ENCODE results near the gene SLC4A1AP. TPM values are rescaled to one million over a fixed set of nuclear protein-coding genes. Genes with fewer than 3 reads are reported as not detected.

Gene SLC4A1AP
- total and polyA plus RNA-seq, 2 of the 13 experiments (the other 11 are each of a cell fraction or from before 2014, with no cell fraction given) = 15.3 to 44.6 TPM

- TF ChIP-seq, protein P1, sequence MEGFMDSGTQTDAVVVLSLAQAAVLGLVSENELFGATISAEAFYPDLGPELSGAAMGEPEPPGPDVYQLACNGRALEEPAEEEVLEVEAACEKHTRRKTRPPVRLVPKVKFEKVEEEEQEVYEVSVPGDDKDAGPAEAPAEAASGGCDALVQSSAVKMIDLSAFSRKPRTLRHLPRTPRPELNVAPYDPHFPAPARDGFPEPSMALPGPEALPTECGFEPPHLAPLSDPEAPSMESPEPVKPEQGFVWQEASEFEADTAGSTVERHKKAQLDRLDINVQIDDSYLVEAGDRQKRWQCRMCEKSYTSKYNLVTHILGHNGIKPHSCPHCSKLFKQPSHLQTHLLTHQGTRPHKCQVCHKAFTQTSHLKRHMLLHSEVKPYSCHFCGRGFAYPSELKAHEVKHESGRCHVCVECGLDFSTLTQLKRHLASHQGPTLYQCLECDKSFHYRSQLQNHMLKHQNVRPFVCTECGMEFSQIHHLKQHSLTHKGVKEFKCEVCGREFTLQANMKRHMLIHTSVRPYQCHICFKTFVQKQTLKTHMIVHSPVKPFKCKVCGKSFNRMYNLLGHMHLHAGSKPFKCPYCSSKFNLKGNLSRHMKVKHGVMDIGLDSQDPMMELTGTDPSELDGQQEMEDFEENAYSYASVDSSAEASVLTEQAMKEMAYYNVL (CRISPR knock-in tag; IDR thresholded peaks at IDR 0.05; ENCODE audit: borderline replicate concordance) = peak; percentile 87
- TF ChIP-seq ZSCAN20 (CRISPR knock-in tag; IDR thresholded peaks at IDR 0.05; ENCODE audit: borderline replicate concordance) (no peak), ZNF629 (CRISPR knock-in tag; conservative IDR thresholded peaks at IDR 0.05) (0 out of 2 replicates have a peak, but pooled peaks have one; percentile 26), ZC3H4 (CRISPR knock-in tag; IDR thresholded peaks at IDR 0.05; ENCODE audit: borderline replicate concordance) (no peak), ZBTB40 (IDR thresholded peaks at IDR 0.05) (no peak), ZBTB40 (CRISPR knock-in tag; IDR thresholded peaks at IDR 0.05) (no peak), FOSL2 (CRISPR knock-in tag; IDR thresholded peaks at IDR 0.05) (peak; percentile 88), CBX2 (IDR thresholded peaks at IDR 0.05; ENCODE audit: low read depth, low read length) (no peak), CBX2 (CRISPR knock-in tag; IDR thresholded peaks at IDR 0.05; ENCODE audit: low read depth) (no peak), ZNF441 (CRISPR knock-in tag; IDR thresholded peaks at IDR 0.05; ENCODE audit: borderline replicate concordance) (peak; percentile 30; the same call in 1 of the 2 replicates), CREB1 (IDR thresholded peaks at IDR 0.05) (peak; percentile 30; the same call in 1 of the 2 replicates), CREB1 (CRISPR knock-in tag; IDR thresholded peaks at IDR 0.05) (no peak; the same call in 1 of the 2 replicates), ZNF296 (CRISPR knock-in tag; conservative IDR thresholded peaks at IDR 0.05) (no peak), ZNF510 (CRISPR knock-in tag; IDR thresholded peaks at IDR 0.05; ENCODE audit: low read depth) (peak; percentile 66; the same call in 1 of the 2 replicates), CBX1 (IDR thresholded peaks at IDR 0.05; ENCODE audit: low read depth) (no peak), ZNF780A (CRISPR knock-in tag; IDR thresholded peaks at IDR 0.05) (no peak), KLF16 (CRISPR knock-in tag; IDR thresholded peaks at IDR 0.05) (no peak), TCF7 (IDR thresholded peaks at IDR 0.05; ENCODE audit: low read depth) (0 out of 2 replicates have a peak, but pooled peaks have one; percentile 30), PHF5A (CRISPR knock-in tag; IDR thresholded peaks at IDR 0.05; ENCODE audit: low read depth, unreplicated experiment) (peak; percentile 87), PHF21A (CRISPR knock-in tag; IDR thresholded peaks at IDR 0.05) (peak; percentile 67; the same call in 1 of the 2 replicates)
Measured at GRCh38 chr2:27724905-27725701, 61.4 kb downstream of the SLC4A1AP start (continued).

All from HepG2 (cell line).